ENCODE measurements around the gene FAM161A. TPM values are rescaled to one million over a fixed set of nuclear protein-coding genes. Genes with fewer than 3 reads are reported as not detected.

Gene FAM161A
- total and polyA plus RNA-seq, 12 donors = 0.67 to 2.5 (median 1.5) TPM

GRCh38 chr2:61833971-61834370 lies 19.9 kb downstream of the FAM161A start:
- Histone ChIP-seq H3K4me3 (no peak overlapping the region), H3K4me1 (no peaks in the 10 kb centered on the region), H3K36me3 (peaks cover 0 to 9% (median 0%) of the 10 kb centered on the region in 9 donors), H3K27me3 (no peaks in the 10 kb centered on the region), H3K9me3 (no peaks in the 10 kb centered on the region), H3K27ac (no peak overlapping the region)
- WGBS, 2 donors = 95 to 98% methylated on average over 1 of the region's 1 CpG
- TF ChIP-seq CTCF (IDR thresholded peaks at IDR 0.05) = no peak
- no peak for ATAC-seq
- intact Hi-C loops (cut with DNase I) = no loop called here
- no peak for DNase-seq

- H3K4me1 ChIP-seq = no peaks in the 10 kb centered on the region
- 80 to 82% methylated on average over 11 of the region's 11 CpGs for WGBS, 2 donors
- no peak for ATAC-seq
- peaks cover 0 to 9% (median 0%) of the 10 kb centered on the region in 9 donors for H3K36me3 ChIP-seq
- no peak for TF ChIP-seq CTCF (IDR thresholded peaks at IDR 0.05)
- H3K9me3 ChIP-seq = no peaks in the 10 kb centered on the region
- H3K27me3 ChIP-seq = no peaks in the 10 kb centered on the region
- intact Hi-C loops (cut with DNase I) = no loop called here
- DNase-seq = no peak
- H3K4me3 ChIP-seq = no peak overlapping the region
- no peak overlapping the region for H3K27ac ChIP-seq
Measured at GRCh38 chr2:61832183-61832841, 21.5 kb downstream of the FAM161A start.

GRCh38 chr2:61822255-61822654 lies 31.6 kb downstream of the FAM161A start:
- no peak for DNase-seq
- Histone ChIP-seq H3K4me1 (peaks cover 0 to under 1% (median 0%) of the 10 kb centered on the region in 9 donors), H3K4me3 (no peak overlapping the region), H3K27me3 (no peaks in the 10 kb centered on the region), H3K27ac (no peak overlapping the region), H3K36me3 (no peaks in the 10 kb centered on the region), H3K9me3 (no peaks in the 10 kb centered on the region)
- ATAC-seq = no peak
- WGBS, 2 donors = 93 to 95% methylated on average over 2 of the region's 2 CpGs
- intact Hi-C loops (cut with DNase I) = no loop called here
- TF ChIP-seq CTCF (IDR thresholded peaks at IDR 0.05) = no peak

GRCh38 chr2:61816480-61817355 lies 37.1 kb downstream of the FAM161A start:
- TF ChIP-seq CTCF (IDR thresholded peaks at IDR 0.05) = no peak
- ATAC-seq = peak; percentile 52 to 82 (median 70)
- H3K4me1 ChIP-seq = peaks cover 0 to 6% (median 0%) of the 10 kb centered on the region in 9 donors
- H3K27me3 ChIP-seq = peaks cover 0 to 4% (median 0%) of the 10 kb centered on the region in 7 donors
- peak in 1 of 2 donors; percentile 17 for DNase-seq
- H3K36me3 ChIP-seq = no peaks in the 10 kb centered on the region
- H3K27ac ChIP-seq = peak overlapping the region in 4 of 10 donors; percentile 18 to 57 (median 20)
- no peaks in the 10 kb centered on the region for H3K9me3 ChIP-seq
- no peak overlapping the region for H3K4me3 ChIP-seq
- WGBS, 2 donors = 65 to 68% methylated on average over 20 of the region's 20 CpGs
- intact Hi-C loops (cut with DNase I) = no loop called here

Measured in heart right ventricle (tissue), 16 donors.